Thoracic aorta (tissue), 2 donors: Measurements from ENCODE around the gene JCAD. TPM values are rescaled to one million over a fixed set of nuclear protein-coding genes. Genes with fewer than 3 reads are reported as not detected.

Experiments
- ATAC-seq: fragments of 150-250 bp; one replicate; pipeline ENCODE4 v1.8.0; 2017; ENCODE audit warnings: low read depth; ENCODE audit not compliant: insufficient number of reproducible peaks, low FRiP score
- DNase-seq: peaks from one replicate; pipeline ENCODE4 v3.0.0-alpha.2; 2020; ENCODE audit warnings: low spot score
- H3K27ac ChIP-seq, 2 donors: fragments of 200-600 bp; sonication (generic); 1 replicate in 1 of 2; 2 replicates in 1 of 2; pipeline ENCODE4 v1.5.1; 2016; ENCODE audit warnings: mild to moderate bottlenecking in 2 of 2, moderate library complexity in 2 of 2
- H3K27me3 ChIP-seq: fragments of 200-600 bp; sonication (generic); replicated peaks from 2 replicates; pipeline ENCODE4 v1.6.0; 2016; ENCODE audit warnings: mild to moderate bottlenecking; ENCODE audit not compliant: insufficient read depth
- H3K36me3 ChIP-seq: fragments of 200-600 bp; sonication (generic); one replicate; pipeline ENCODE4 v1.5.1; 2016
- H3K4me1 ChIP-seq, 2 donors: fragments of 200-600 bp; sonication (generic); 1 replicate in 1 of 2; 2 replicates in 1 of 2; pipeline versions ENCODE4 v1.5.1 to v1.6.0; 2016; ENCODE audit warnings: low read depth in 2 of 2, mild to moderate bottlenecking in 1 of 2; ENCODE audit not compliant: control insufficient read depth in 1 of 2
- H3K4me3 ChIP-seq: fragments of 200-600 bp; sonication (generic); 2 replicates; pipeline ENCODE4 v1.5.1; 2016; ENCODE audit warnings: mild to moderate bottlenecking
- H3K9me3 ChIP-seq: fragments of 200-600 bp; sonication (generic); 2 replicates; pipeline ENCODE4 v1.5.1; 2016
- total RNA-seq, 2 donors: library from RNA; depleted of rRNA; stranded (reverse); fragments of >200 nt; gene quantifications; one replicate each; pipeline versions ENCODE4 v1.1.0 to v1.2.3, GENCODE V29; 2016
- TF ChIP-seq, protein P1 (sequence below): fragments of 200-600 bp; sonication (generic); IDR thresholded peaks from one replicate; pipeline ENCODE4 v1.5.1; 2019; ENCODE audit warnings: antibody characterized with exemption

The JCAD gene
- total RNA-seq, 2 donors from 2014 or later, result 46.3 to 103 TPM

DNA sequence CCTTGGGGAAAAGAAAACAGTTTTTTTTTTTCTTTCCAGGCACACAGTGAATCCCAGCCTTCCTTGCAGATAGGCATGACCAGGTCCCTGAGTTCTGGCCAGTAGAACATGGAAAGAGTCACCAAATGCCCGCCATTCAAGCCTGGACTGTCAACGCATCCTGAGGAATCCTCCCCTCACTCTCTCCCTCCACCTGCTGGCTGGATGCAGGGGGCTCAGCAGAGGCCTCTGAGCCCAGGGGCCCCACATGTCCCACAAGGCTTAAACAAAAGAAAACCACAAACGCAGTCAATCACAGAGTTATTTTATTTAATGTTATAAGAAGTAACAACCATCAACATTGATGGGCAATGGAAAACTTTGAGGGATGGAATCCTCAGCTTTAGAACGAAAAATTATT lies 93.1 kb downstream of the JCAD start:
- DNase-seq (no peak), ATAC-seq (no peak)
- Histone ChIP-seq H3K36me3 (no peaks in the 10 kb centered on the region), H3K4me3 (no peak overlapping the region), H3K27ac (no peak overlapping the region), H3K9me3 (no peaks in the 10 kb centered on the region), H3K27me3 (no peaks in the 10 kb centered on the region), H3K4me1 (peaks cover 5 to 22% of the 10 kb centered on the region in 2 donors)
- TF ChIP-seq, protein P1, sequence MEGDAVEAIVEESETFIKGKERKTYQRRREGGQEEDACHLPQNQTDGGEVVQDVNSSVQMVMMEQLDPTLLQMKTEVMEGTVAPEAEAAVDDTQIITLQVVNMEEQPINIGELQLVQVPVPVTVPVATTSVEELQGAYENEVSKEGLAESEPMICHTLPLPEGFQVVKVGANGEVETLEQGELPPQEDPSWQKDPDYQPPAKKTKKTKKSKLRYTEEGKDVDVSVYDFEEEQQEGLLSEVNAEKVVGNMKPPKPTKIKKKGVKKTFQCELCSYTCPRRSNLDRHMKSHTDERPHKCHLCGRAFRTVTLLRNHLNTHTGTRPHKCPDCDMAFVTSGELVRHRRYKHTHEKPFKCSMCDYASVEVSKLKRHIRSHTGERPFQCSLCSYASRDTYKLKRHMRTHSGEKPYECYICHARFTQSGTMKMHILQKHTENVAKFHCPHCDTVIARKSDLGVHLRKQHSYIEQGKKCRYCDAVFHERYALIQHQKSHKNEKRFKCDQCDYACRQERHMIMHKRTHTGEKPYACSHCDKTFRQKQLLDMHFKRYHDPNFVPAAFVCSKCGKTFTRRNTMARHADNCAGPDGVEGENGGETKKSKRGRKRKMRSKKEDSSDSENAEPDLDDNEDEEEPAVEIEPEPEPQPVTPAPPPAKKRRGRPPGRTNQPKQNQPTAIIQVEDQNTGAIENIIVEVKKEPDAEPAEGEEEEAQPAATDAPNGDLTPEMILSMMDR, result no peak
